HG02973 (cell line): ENCODE data around the gene RPH3AL.
"Not testable (repeated sequence)": the region's sequence is repeated elsewhere in the genome, so short reads cannot be mapped to it uniquely, and the experiment has no call there.

Experiments used
- ATAC-seq: cut with Tn5 transposase; IDR thresholded peaks from one replicate; pipeline ENCODE4 v1.9.1; 2021; ENCODE audit warnings: moderate library complexity; ENCODE audit not compliant: unreplicated experiment

The RPH3AL gene

DNA sequence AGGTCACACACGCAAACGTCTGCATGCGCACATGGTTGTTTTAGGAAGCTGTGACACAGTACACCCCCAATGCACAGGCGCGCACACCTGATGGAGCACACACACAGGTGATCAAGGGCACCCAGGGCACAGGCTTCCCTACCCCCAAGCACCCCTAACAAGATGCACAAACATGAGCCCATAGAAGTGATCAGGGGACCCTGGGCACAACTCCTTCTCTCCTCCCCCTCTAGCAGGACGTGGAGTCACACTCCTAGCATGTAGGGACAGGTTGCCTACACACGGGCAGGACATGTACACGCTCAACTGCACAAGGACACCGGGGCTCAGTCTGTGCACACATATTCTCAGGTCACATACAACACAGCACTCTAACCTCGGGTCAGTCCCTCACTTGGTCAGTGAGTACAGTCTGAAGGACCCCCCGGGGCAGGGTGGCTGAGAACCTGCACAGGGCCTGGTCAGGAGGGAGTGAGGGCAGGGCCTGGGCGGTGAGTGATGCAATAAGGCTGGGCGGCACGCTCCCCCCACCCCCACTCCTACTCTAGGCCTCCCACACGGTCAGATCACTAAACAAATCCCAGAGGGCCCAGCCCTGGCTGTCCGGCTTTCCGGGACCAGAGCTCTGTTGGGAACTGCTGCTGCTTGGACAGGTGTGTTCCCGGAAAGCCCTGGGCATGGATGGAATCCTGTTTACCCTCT is 170.4 kb downstream of the RPH3AL start:
- ATAC-seq = no peak

DNA sequence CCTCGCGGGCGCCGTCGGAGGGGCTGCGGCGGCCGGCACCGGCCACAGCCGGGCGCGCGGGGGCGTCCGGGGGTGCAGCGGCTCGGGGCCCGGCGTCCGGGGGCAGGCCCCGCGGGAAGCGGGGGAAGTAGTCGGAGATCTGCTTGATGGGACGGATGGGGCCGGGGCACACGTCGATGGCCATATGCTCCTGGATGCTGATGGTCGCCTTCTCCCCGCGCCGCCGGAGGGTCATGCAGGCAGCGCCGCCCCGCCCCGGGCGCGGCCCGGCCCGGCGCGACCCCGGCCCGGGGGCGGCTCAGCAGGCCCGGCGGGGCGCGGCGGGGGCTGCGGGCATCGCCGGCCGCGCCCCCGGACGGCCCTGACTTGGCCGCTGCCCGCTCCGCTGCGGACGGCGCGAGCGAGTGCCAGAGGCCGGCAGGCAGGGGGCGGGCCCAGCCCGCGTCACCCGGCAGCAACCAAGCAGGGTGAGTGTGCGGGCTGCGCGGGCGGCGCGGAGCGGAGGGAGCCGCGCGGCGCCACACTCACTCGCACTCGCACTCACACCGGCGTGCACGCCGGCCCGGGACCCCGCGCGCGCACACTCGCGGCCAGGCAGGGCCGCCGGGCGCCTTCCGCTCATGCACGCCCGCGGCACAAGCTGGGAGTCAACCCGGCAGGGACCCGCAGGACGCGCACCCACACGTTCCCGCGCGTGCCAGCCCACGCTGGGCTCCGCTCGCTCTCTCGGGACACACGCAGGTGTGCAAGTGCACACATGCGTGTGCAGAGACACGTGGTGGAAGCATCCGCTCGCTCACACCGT is 171.2 kb downstream of the RPH3AL start, which contains the start of gene DOC2B:
DOC2B (minus strand) TSS at position 406 of the 805 bp plus-strand sequence; CDS start at position 235, 171 bp downstream.
- ATAC-seq = no peak

DNA sequence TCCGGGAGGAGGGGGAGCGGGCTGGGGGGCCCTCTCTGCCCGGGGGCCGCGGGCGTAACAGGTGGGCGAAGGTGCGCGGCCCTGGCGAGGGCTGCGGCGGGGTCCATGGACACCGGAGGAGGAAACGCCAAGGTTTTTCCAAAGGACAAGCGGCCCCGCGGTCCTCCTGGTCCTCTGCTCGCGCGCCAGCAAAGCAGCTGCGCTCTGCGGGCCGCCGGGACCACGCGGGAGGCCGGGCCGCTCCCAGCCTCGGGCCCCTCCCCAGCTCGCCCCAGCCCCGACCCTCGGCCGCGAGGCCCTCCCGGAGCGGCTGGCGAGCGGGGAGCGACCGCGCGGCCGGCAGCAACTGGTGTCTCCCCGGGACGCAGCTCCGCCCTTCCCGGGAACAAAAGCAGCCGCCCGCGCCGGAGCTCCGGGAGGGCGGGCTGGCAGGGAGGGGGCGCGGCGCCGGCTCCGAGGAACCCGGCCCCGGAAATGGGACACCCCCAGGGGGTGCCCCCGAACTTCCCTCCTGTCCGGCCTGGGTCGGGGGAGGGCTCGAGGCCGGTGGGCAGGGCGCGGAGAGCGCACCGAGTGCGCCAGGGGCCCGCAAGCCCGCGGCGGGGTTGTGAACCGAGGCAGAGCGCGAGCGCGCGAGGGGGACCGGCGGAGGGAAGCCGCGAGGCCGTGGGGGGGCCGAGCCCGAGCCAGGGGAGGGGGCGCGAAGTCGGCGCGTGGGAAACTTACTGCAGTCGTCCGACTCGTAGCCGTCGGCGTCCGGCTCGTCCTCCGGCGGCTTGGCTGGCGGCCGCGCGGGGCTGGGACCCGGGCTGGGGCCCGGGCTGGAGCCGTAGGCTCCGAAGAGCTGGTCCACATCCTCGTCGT is 172.0 kb downstream of the RPH3AL start:
- no peak for ATAC-seq

DNA sequence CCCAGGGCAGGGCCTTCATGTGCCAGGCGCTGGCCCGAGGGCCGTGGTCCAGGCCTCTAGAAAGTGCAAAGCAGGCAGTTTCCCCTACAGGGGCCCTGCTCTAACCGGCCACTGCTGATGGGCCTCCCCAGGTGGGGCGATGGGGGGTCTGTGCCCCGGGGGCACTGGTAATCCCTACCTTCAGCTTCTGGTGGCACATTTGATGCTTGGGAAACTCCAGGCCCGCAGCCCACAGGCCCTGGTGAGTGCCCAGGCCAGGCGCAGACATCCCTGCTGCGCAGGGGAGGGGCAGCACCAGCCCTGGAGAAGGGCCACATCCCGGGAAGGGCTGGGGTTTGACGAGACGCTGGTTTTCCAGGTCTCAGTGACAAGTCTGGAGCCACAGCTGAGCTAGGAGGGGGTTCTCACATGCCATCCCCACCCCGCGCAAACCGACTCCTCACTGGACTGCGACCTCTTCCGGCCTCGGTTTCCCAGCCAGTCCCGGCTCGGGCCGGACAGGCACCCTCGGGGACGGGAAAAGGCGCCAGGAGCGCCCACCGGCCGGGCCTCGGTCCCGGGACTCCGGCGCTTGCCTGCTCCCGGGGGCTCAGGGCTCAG is 172.7 kb downstream of the RPH3AL start:
- ATAC-seq = no peak

DNA sequence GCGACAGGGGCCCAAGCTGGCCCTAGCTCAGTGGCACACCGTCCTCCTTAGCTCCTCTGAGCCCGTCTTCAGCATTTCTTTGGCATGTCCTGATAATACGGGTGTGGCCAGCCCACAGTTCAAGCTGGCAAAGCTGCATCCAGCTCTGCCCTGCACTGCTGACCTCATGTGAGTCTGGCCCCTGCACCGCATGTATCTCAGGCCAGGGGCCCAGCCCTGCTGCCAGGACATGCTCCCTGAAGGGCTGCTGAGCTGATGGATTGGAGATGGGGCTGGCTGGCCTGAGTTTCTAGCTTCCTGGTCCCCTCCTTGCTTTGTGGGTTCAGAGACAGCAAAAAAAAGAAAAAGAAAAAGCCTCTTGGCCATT is 173.6 kb downstream of the RPH3AL start:
- ATAC-seq = no peak

DNA sequence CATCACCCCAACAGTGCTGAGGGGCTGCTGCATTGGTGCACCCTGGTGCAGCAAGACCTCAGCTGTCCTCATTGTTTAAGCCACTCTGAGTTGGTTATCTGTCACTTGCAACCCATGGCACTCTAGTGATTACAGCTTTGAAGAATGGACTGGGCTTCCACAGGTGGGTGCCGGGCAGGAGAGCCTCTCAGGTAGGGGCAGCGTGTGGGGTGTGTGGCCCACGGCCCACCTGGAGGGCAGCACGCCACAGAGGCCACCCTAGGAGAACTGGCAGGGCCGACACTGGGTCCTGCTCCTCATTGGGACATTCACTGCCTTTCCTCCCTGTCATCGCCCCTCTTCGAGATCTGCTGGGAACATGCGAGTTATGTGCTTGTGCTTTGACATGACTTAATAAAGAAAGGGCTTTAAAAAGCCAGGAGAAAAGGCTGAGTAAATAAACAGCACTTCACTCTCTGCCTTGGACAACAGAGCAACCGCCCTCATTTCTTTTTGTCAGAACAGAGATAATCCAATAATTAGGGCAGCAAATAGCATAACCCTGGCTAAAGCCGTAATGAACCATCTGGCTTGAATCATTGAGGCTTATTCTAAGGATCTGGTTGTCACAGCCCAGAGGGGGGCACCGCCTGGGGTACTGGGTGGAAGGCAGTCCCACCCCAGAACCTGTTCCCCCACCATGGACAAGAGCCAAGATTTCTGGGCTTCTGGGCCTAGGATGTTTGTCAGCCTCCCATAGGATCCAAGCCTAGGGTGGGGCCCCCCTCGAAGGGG is 174.1 kb downstream of the RPH3AL start:
- ATAC-seq = no peak

DNA sequence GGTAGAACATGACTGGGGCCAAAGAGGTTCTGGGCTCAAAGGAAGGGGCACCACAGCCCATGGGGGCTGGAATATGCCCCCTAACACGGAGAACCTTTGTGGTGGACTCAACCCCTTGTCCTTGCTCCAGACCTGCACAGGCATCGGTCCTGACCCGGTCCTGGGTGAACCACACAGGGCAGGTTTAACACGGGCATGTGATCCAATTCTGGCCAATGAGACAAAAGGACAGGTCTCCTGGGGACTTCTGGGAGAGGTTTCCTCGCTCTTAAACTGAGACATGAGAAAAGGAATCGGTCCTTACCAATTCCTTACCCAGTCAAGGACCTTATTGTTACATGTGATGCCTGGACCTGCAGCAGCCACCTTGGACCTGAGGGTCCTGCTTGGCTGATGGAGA is 174.8 kb downstream of the RPH3AL start:
- ATAC-seq = no peak

DNA sequence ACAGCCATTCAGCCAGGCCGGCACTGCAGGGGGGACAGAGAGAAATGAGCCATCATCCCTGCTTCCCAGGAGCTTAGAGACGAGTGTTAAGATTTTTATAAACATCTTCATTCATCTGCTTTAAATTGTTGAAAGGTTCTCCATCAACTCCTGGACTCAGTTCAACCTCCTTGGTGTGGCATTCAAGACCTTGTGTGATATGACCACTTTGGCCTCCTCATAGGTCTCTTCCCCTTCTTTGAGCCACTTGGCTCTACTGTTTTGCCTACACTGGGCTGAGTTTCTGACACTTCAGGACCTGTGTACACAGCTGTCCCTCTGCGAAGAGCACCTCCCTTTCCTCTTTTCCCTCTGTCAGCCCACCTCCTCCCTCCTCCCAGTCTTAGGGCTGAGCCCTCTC is 175.5 kb downstream of the RPH3AL start:
- ATAC-seq = no peak

DNA sequence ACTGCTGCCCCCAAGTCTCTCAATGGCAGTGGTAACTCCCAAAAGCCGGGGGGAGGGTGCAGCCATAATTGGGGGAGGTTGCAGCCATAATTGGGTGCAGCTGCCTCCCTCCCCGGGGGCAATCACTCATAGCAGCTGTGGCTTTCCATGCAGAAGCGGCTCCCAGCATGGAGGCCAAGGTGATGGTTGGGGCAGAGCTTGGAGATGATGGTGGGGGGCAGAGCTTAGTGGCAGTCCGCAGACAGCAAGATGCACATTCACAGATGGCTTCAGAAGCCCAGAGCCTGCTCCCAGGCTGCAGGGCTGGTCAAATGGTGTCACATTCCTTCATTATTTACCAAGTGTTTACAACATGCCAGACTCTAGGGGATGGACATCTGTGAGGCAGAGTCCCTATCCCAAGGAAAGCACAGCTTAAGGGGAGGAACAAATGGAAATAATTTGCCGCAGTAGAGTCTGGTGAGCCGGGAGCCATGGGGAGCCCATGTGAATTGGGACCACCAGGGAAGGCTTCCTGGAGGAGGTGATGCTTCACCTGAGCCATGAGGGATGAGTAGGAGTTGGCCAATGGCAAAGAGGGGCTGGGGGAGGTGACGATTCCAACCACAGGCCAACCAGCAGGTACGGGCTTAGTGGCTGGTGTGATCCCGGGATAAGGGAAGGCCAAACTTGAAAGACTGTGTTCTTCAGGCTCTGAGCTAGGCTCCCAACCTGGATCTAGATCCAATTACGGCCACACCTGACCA is 179.3 kb downstream of the RPH3AL start:
- ATAC-seq = no peak

DNA sequence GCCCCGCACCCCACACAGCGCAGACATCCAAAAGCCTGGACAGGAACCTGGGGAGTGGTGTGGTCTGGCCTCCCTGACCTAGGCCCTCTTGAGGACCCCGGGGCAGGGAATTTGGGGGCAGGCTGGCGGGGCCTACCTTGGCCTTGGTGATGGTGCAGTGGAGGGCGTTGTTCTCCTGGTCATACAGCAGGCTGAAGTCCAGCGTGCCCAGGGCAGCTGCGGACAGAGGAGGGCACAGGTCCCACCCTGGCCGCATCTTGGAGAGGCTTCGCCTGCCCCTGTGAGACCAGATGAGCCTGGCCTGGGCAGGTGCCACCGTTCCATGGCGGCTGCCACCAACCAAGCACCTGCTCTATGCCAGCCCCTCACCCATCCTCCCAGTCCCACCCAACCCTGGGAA is 180.2 kb downstream of the RPH3AL start:
- ATAC-seq = no peak

DNA sequence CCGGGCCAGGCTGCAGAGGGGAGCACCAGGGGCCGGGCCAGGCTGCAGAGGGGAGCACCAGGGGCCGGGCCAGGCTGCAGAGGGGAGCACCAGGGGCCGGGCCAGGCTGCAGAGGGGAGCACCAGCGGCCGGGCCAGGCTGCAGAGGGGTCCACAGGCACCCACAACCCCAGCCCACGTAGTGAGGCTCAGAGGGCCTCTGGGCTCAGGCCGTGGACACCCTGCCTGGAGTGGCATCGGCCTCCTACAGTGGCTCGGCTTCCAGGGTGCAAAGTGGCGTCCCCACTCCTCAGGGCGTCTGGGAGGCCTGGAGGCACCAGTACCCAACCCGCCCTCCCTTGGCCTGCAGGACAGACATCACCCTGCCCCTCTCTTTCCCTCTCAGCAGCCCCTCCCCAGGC is 180.7 kb downstream of the RPH3AL start:
- ATAC-seq = no peak

DNA sequence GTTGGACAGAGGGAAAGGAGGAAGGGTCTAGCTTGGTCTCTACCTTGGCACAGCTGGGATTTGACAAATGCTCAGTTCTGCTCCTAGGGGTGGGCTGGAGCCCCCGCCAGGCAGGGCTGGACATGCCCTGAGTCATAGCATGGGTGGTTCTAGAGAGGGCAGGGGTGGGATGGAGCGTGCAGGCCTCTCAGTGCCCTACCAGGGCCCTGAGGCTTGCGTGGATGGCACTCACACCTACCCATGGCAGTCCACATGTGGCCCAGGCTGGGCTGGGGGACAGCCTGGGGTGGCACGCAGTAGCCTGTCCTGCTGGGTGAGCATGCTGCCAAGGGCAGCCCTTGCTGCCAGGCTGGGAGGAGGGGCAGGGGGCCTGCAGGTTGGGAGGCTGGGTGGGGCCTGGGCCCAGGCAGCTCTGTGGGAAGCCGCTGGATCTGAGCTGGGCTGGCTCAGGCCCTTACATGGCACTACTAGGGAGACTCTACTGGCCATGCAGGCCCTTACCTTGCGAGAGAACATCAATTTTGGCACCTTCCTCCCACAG is 182.4 kb downstream of the RPH3AL start:
- no peak for ATAC-seq

DNA sequence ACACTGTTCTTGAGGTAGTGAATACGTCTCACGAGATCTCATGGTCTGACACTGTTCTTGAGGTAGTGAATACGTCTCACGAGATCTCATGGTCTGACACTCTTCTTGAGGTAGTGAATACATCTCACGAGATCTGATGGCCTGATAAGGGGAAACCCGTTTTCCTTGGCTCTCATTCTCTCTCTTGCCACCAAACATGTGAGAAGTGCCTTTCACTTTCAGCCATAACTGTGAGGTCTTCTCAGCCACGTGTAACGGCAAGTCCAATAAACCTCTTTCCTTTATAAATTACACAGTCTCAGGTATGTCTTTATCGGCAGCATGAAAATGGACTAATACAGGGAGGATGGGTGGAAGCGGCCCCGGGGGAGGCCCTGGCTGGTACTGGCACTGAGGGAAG is 184.0 kb downstream of the RPH3AL start:
- ATAC-seq = not testable (repeated sequence)

DNA sequence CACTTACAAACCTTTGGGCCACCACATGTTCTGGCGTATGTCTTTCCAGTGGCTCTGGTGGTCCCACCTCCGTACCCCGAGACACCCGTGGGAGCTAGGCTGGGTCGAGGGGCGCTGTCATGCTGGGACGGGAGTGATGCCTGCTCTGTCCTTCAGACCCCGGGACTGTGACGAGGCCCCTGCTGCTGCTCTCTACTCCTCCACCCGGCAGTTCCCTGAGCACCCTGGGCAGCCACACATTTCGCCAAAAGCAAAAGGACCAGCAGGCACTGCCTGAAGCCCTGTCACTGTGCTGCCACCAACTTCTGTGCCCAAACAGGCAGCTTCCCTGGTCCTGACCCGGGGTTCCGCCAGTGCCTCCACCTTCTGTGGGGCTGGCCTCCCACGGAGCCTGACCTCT is 186.7 kb downstream of the RPH3AL start:
- no peak for ATAC-seq

DNA sequence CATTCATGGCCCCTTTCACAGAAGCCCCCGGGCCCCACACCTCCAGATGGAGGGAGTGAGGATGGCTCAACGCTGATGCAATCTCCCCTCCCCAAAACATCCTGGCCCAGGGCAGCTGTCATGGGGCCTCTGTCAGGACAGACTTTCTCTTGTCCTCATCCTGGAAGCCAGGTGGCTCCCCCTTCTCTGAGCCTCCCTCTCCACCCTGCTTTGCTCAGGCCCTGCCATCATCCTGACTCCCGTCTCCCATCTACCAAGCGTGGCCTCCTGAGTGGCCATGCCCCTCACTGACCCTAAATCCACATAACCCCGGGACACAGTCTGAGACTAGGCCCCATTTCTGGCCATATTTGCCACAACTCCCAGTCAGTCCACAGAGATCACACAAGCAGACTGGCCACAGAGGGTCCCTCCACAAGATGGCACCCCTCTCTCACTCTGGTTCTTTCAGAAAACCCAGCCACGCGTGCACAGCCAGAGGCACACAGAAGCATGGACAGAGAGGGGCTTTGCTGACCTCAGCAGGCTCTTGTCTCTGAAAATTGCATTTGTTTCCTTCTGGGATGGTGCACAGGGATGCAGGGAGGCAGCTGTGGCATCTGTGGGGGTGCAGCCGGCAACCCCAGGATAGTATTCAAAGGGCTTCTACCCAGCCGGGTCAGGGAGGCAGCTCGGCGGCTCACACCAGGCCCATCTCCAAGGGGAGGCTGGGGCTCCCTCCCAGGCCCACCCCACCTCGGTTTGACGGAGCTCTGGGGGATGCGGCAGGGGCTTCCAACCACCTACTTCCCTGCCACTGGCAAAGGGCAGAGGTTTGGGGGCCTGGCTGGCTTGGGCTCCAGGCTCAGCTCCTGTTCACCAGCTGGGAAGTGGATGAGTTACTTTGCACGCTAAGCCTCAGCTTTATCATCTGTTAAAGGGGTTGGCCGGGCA is 188.0 kb downstream of the RPH3AL start:
- ATAC-seq = no peak

DNA sequence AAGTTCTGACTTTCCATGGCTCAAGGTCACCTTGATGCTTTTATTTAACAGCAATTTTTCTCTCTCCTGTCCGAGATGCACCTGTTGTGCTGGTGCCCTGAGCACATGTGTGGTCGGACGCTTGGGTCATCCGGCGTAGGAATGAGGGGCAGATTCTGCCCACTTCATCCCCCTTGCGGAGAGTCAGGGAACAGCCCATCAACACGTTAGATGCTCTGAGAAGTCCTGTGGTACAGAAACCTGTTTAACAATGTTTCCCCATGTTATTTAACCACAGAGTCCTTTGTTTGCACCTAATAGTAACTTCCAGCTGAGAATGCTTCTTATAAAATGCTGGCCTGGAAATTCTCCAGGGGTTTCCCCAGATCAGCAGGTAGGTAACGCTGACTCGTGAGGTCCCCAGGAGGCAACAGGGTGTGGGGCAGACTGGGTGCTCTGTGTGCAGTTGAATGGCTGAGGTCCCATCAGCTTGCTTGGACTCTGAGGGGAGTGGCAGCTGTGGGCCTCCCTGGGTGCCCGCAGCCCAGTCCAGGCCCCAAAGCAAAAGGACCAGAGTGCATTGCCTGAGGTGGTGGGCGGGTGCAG is 189.0 kb downstream of the RPH3AL start:
- ATAC-seq = no peak

DNA sequence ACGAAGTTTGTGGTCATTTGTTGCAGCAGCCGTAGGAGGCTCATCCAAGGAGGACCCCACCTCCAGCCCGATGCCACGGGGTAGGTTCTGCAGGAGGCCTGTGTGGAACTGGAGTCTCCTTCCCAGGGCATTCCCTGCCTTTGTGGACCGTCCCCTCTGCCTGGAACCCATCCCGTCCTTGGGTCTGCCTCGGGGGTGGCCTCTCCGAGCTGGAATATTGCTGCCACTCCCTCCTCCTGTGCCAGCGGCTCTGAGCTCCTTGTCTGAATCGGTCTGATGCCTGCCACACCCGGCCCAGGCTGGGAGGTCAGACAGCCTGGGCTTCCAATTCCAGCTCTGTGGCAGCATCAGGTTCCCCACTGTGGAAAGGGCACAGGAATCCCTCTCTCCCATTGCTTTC is 189.9 kb downstream of the RPH3AL start:
- no peak for ATAC-seq
